Measurements from ENCODE around the gene GATM.
"Not testable (repeated sequence)": the region's sequence is repeated elsewhere in the genome, so short reads cannot be mapped to it uniquely, and the experiment has no call there.

The GATM gene

GRCh38 chr15:45387380-45388007 lies 9.2 kb upstream of the GATM start:
- no peak for DNase-seq

DNA sequence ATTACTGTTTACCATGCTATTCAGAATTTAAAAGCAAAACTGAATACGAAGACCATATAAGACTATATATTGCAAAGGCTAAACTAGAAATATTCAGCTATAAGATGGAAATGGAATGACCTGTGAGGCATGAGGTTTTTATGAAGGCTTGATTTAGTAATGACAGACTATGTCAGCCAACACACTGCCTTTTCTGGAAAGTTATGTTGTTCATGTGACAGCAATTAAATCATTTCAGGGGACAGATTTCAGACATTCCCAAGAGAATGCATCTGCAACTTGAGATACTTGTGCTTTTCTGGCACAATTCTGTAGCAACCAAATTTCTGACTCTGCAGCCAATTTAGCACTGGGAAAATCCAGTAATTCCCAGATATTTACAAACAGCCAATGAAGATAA lies 8.6 kb upstream of the GATM start:
- DNase-seq = no peak

DNA sequence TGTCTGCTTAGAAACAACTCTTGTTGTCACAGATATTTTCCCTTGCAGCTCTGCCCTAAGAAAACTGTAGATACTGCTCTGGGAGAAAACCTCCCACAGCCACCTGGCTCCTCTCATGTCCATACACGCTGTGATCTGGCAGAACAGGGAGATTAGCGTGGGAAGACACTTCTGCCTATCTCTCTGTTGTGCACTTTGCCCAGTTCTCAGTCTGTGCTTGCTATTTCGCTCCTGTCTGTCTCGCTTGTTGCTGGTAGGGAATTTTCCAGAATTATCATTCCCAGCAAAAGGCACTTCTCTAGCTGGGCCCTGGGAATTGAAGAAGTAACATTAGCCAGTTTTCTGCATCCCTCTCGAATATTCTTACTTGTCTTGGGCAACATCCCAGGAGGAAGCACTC lies 8.1 kb upstream of the GATM start:
- DNase-seq = no peak

GRCh38 chr15:45385590-45385989 lies 7.2 kb upstream of the GATM start:
- no peak for DNase-seq

DNA sequence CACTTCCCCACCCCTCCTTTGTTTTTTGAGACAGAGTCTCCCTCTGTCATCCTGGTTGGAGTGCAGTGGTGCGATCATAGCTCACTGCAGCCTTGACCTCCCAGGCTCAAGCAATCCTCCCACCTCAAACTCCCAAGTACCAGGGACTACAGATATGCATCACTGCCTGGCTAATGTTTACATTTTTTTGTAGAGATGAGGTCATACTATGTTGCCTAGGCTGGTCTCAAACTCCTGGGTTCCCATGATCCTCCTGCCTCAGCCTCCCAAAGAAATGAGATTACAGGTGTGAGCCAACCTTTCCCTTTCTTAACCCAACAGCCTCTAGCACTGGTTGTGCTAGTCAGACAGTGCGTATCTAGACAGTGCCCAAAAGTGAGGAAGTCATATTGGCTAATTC lies 6.4 kb upstream of the GATM start:
- DNase-seq = no peak

DNA sequence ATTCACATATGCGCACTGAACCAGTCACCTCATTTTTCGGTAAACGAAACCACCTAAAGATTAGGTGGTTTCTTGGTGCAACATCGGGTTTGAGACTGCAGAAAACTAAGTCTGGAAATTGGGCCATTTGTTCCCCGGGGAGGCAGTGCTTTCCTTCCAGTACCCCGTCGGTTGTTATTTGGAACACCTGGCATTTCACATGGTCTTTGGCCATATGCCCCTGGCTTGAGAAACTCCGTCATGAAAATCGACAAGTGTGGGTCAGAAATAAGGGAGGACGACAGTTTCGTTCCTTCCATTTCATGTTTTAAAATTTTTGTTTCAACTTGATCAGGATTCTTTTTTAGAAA lies 544 bp upstream of the GATM start:
- no peak for DNase-seq

- no peak for DNase-seq
Measured at GRCh38 chr15:45377609-45378148, 665 bp downstream of the GATM start.

DNA sequence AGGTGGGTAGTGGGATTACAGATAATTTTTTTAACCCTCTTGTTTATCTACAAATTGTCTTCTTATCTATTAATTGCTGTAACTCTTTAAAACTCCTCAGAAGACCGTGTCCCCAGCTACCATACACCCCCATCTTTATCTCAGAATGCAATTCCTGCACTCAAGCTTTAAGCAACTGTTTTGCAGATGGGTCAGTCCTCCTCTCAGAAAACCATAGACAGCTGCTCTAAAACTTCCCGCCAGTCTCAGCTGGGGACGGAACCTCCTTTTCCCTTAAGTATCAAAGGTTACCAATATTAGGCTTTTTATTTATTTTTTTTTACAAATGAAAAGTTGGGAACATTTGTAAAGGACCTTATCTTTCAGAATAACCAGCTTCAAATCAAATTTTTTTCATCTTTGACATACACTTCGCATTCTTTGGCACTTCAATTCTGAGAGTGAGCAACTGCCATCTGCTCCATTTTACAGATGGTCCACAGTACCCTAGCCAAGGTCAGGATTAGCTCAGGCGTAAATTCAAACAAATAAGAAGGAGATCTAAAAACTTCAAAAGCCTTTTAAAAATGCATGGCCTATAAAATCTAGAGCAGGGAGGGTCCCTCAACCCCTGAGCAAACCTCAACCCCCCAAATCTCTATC lies 1.3 kb downstream of the GATM start:
- no peak for DNase-seq

DNA sequence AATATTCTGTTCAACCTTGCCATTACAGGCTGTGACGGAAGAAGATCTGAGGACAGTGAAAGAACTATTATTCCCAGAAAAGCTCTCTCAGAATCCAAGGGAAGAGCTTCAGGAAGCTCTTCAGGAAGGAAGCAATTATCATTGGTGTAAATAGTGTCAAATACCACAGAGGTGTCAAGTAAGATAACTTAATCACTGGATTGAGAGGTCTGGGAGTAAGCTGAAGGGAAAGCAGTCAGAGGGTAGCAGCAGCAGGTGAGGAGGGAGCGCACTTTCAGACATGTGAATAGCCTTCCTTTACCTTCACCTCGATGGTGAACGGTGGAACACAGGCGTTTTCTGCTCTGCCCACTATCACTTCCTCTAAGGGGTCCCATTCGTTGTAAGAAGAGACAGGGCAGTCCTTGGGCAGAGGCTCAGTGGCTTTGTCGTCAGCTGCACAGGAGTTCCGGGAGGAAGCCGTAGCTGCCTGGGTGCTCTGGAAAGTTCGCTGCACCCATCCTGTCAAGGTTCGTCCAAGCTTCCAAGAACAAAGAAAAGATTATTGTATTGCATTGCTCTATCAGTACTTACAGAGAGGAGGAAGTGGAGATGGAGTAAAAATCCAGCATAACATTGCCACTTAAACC lies 1.9 kb downstream of the GATM start:
- no peak for DNase-seq

- no peak for DNase-seq
Measured at GRCh38 chr15:45375836-45376235, 2.5 kb downstream of the GATM start.

DNA sequence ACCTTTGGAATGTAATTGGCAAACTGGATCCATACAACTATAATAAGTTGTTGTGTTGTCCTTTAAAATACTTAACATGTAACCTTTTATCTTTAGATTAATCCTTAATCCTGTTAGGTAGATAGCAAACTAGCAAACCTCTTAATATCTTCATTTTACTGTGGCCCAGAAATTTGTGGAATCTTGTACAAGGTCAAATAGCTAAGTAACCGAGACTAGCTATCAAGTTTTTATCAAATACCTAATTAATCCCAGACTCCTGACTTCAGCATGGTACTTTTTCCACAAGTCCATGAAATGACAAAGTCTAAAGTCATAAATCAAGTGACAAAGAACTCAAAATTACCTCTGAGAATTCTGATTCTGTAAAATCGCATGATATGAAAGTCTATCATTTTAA lies 4.4 kb downstream of the GATM start:
- no peak for DNase-seq

- DNase-seq = no peak
Measured at GRCh38 chr15:45372041-45372995, 6.0 kb downstream of the GATM start.

DNA sequence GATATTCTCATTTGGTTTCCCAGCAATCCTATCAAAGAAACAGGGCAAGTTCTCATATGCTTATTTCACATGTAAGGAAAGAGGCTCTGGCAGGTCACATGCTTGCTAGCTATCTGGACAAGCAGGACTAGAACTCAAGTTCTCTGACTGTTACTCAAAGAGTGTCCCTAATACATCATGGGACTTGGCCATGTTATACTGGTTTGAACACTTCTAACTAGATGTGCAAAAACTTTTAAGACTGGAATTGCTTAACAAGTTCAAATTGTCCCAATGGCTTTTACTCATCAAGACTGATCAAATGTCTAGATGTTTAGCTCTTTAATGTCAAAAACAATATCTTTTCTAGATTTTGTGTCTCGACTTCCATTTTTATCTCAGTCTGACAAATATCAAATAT lies 6.8 kb downstream of the GATM start:
- DNase-seq = no peak

GRCh38 chr15:45370042-45370441 lies 8.3 kb downstream of the GATM start:
- not testable (repeated sequence) for DNase-seq

DNA sequence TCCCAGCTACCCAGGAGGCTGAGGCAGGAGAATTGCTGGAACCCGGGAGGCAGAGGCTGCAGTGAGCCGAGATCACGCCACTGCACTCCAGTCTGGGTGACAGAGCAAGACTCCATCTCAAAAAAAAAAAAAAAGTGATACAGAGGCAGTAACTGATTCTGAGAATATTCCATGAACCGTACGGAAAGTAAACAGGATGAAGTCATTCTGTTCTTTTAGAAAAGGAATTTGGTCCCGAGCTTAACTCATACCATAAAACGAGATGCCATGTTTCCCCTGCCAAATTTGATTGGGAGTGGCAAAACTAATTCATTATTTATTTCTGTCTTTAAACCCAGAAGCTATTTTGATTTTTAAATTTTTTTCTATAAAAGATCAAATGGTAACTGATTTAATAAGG lies 11.1 kb downstream of the GATM start:
- not testable (repeated sequence) for DNase-seq

DNA sequence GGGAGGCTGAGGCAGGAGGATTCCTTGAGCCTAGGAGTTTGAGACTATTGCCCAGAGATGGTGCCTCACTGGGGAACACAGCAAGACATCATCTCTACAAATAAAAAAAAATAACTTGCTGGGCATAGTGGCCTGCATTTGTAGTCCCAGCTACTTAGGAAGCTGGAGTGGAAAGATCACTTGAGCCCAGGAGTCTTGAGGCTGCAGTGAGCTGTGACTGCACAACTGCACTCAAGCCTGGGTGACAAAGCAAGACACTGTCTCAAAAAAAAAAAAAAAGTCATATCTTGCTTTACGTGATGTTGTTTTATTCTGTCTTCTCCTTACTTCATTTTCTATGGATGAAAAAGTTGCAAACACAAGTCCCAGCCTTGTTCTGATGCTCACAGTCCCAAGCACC lies 14.1 kb downstream of the GATM start:
- DNase-seq = no peak

DNA sequence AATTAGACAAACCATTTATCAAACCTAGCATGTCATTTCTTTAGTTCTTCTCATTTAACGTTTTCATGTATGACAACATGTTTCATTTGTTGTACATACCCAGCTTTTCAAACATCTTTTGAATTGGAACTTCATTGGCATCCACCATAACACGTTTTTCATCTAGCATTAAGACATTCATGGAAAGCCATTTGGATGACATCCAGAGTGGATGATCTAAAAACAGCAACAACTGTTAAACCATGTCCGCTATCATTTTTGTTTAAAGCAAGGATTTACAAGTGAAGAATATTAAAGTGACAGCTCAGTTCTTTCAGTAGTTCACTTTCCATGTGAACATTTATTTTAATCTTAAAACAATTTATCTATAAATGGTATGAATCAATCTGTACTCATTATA lies 14.5 kb downstream of the GATM start:
- no peak for DNase-seq

- DNase-seq = no peak
Measured at GRCh38 chr15:45363334-45363733, 15.0 kb downstream of the GATM start.

- DNase-seq = no peak
Measured at GRCh38 chr15:45362419-45362818, 15.9 kb downstream of the GATM start.

DNA sequence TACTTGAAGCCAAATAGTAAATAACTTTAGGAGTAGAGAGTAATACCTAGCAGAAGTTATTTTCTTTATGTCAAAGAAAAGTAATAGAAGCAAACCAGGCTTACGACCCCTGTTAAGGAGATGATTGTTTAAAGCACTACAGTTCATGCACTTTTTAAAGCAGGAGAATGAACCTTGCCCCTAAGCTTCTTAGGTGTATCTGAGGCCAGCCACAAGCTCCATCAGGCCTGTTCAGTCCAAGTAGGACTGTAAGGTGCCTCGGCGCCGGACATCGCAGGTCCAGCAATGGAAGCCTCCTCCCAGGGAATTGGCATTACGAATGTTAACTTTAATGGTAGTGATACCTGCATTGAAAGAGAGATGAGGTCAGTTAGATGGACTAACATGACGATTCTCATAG lies 16.5 kb downstream of the GATM start:
- DNase-seq = no peak

DNA sequence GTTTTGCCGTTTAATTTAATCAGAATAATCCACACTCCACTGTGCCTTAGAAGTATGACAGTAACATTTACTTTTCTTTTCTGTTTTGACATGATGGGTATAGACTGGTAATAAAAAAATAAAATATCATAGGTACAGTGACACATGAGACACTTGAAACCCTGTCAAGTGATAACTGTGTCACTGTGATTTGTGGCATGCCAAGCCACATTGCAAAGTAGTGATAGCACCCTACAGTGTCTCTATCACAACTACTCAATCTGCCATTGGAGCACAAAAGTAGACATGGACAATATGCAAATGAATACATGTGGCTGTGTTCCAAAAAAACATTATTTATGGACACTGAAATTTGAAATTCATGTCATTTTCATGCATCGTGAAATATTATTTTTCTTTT lies 22.5 kb downstream of the GATM start:
- DNase-seq = no peak

- DNase-seq = no peak
Measured at GRCh38 chr15:45354711-45355110, 23.6 kb downstream of the GATM start.

GRCh38 chr15:45351227-45351626 lies 27.1 kb downstream of the GATM start:
- no peak for DNase-seq
